Right lobe of liver (tissue), 4 donors: Measurements from ENCODE around the gene ZAR1L.

Experiments used
- POLR2A ChIP-seq: fragments of 450-650 bp; IDR thresholded peaks from one replicate; pipeline ENCODE4 v1.6.1; 2017; ENCODE audit warnings: antibody characterized with exemption, mild to moderate bottlenecking
- TF ChIP-seq, protein P1 (sequence below), 4 donors: fragments of 200-600 bp in 3 of 4; fragments of 450-650 bp in 1 of 4; IDR thresholded peaks; one replicate each; pipeline versions ENCODE4 v1.5.1 to v1.8.0; 2016 to 2022; ENCODE audit warnings: antibody characterized with exemption in 4 of 4, mild to moderate bottlenecking in 2 of 4
- donor health status: DM: no; HTN: no; CAD: no.
- donor health status: DM: no; HTN: no; CAD: no.
- donor health status: DM: no; HTN: yes; CAD: no.

DNA sequence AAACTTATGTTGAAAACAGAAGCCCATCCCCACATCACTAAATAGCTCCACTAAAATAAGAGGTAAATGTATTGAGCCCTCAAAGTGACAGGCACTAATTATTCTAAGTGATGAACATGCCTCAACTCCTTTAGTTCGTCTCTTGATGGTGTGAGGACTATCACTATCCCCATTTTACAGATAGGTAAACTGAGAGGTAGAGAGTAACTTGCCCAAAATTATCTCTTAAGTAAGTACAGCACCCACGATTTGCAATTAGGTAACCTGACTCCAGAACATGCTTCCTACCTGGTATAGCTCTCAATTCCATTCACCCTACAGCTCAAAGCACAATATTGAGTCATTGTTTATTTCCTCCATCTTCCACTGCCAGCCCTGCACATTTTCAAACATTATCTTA is 12.7 kb downstream of the ZAR1L start:
- TF ChIP-seq, protein P1, sequence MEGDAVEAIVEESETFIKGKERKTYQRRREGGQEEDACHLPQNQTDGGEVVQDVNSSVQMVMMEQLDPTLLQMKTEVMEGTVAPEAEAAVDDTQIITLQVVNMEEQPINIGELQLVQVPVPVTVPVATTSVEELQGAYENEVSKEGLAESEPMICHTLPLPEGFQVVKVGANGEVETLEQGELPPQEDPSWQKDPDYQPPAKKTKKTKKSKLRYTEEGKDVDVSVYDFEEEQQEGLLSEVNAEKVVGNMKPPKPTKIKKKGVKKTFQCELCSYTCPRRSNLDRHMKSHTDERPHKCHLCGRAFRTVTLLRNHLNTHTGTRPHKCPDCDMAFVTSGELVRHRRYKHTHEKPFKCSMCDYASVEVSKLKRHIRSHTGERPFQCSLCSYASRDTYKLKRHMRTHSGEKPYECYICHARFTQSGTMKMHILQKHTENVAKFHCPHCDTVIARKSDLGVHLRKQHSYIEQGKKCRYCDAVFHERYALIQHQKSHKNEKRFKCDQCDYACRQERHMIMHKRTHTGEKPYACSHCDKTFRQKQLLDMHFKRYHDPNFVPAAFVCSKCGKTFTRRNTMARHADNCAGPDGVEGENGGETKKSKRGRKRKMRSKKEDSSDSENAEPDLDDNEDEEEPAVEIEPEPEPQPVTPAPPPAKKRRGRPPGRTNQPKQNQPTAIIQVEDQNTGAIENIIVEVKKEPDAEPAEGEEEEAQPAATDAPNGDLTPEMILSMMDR (IDR thresholded peaks at IDR 0.05), result no peak
- TF ChIP-seq POLR2A, result no peak
